Measurements from ENCODE around the gene TBC1D2.
"Not testable (repeated sequence)": the region's sequence is repeated elsewhere in the genome, so short reads cannot be mapped to it uniquely, and the experiment has no call there.

The TBC1D2 gene

DNA sequence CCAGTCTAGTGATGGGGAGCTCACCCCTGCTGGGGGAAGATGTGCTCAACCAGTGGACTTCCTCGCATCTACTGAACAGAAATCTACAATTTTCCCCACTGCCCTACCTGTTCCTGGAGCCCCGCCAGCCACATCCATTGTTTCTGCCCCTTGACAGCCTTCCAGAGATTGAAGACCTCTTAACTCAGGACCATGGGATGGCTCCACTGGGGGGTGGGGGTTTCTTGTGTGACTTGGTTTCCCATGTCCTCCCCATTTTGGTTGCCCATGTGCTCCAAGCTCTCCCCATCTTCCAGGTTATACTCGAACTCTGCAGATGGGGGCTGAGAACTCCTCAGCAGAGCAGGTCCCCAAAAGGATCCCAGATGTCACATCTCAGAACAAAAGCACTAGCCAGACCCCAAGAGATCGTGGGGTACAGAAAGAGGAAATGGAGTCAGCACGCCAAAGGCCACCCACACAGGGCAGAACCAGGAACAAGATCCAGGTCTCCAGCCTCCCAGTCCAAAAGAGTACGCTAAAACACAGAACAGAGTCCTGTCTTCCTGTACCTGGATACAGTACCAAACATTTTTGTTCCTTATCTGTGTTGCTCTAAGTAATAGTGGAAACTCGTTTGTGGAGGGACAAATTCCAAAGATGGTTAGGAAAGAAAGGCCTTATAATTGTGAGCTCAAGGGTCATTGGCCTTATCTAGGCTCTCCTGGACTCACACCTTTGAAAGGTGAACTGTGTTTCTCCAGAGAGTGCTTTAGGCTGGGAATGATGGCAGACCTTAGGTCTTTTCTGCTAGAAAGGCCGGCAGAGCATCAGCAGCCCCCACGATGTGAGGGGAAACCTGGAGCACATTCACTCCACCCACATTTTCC, 78.8 kb downstream of the TBC1D2 start:
- H3K9me3 ChIP-seq (ENCODE audit: control insufficient read depth in 1 of 2, low read length in 2 of 2) = no peaks in the 10 kb centered on the region
- H3K9ac ChIP-seq (ENCODE audit: low read depth in 1 of 2, low read length in 2 of 2) = peak overlapping the region; percentile 58 to 59
- H3K27me3 ChIP-seq (ENCODE audit: control insufficient read depth in 1 of 2, insufficient read depth in 2 of 2, low read length in 2 of 2) = no peaks in the 10 kb centered on the region
- H3K27ac ChIP-seq (ENCODE audit: low read depth, low read length) = peak overlapping the region; percentile 73
- H3K4me3 ChIP-seq (ENCODE audit: low read depth in 1 of 2, low read length in 2 of 2) = peak overlapping the region in 1 of 2 donors; percentile 57
- no peaks in the 10 kb centered on the region for H3K36me3 ChIP-seq (ENCODE audit: control insufficient read depth in 1 of 2, insufficient read depth in 2 of 2, low read length in 2 of 2)
- peaks cover 68 to 80% of the 10 kb centered on the region in 2 donors for H3K4me1 ChIP-seq (ENCODE audit: control insufficient read depth in 1 of 2, insufficient read depth in 2 of 2, low read length in 2 of 2)

DNA sequence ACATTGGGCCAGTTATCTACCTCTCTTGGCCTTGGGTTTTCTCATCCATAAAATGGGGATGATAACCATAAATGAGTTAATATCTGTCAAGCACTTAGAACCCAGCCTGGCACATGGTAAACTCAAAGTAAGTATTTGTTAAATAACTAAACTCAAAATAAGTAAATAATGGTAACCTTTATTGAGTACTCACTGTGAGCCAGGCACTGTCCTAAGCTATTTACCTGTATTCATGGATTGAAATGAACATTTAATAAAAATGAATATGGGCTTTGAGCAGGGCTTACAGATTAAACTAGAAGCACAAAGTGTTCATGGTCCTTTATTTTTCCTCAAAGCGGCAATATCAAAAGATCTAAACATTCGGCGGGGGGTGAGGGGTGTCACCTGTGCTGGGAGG, 79.7 kb downstream of the TBC1D2 start:
- Histone ChIP-seq H3K4me1 (ENCODE audit: control insufficient read depth in 1 of 2, insufficient read depth in 2 of 2, low read length in 2 of 2) (peaks cover 70 to 80% of the 10 kb centered on the region in 2 donors), H3K27me3 (ENCODE audit: control insufficient read depth in 1 of 2, insufficient read depth in 2 of 2, low read length in 2 of 2) (no peaks in the 10 kb centered on the region), H3K36me3 (ENCODE audit: control insufficient read depth in 1 of 2, insufficient read depth in 2 of 2, low read length in 2 of 2) (no peaks in the 10 kb centered on the region), H3K9ac (ENCODE audit: low read depth in 1 of 2, low read length in 2 of 2) (peak overlapping the region in 1 of 2 donors; percentile 23), H3K27ac (ENCODE audit: low read depth, low read length) (no peak overlapping the region), H3K4me3 (ENCODE audit: low read depth in 1 of 2, low read length in 2 of 2) (peak overlapping the region in 1 of 2 donors; percentile 47), H3K9me3 (ENCODE audit: control insufficient read depth in 1 of 2, low read length in 2 of 2) (no peaks in the 10 kb centered on the region)

DNA sequence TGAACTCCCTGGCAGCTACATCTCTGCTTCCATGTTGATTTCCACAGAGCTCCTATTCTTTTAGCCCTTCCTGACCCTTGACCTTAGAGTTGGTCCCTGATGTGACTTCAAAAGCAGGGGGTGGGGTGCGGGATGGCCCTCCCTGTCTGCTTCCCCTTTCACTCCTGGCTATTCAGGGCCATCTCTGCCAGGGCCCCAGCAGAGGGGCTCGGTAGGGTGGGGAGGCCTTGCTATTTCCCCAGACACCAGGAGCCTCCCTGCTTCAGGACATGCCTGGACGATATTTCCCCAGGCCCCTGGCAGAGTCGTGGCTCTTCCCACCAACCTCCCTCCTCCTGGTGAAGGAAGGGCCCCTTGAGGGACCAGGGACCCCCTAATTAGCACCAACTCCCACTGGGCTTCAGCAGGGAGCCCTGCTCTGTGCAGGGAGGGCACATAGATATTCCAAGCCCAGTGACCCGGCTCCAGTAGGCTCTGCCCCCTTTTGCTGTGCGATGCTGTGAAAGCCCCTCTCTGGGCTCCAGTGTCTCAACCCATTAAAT, 80.3 kb downstream of the TBC1D2 start:
- Histone ChIP-seq H3K9me3 (ENCODE audit: control insufficient read depth in 1 of 2, low read length in 2 of 2) (no peaks in the 10 kb centered on the region), H3K27me3 (ENCODE audit: control insufficient read depth in 1 of 2, insufficient read depth in 2 of 2, low read length in 2 of 2) (no peaks in the 10 kb centered on the region), H3K4me1 (ENCODE audit: control insufficient read depth in 1 of 2, insufficient read depth in 2 of 2, low read length in 2 of 2) (peaks cover 65 to 78% of the 10 kb centered on the region in 2 donors), H3K27ac (ENCODE audit: low read depth, low read length) (no peak overlapping the region), H3K4me3 (ENCODE audit: low read depth in 1 of 2, low read length in 2 of 2) (no peak overlapping the region), H3K36me3 (ENCODE audit: control insufficient read depth in 1 of 2, insufficient read depth in 2 of 2, low read length in 2 of 2) (no peaks in the 10 kb centered on the region), H3K9ac (ENCODE audit: low read depth in 1 of 2, low read length in 2 of 2) (no peak overlapping the region)

DNA sequence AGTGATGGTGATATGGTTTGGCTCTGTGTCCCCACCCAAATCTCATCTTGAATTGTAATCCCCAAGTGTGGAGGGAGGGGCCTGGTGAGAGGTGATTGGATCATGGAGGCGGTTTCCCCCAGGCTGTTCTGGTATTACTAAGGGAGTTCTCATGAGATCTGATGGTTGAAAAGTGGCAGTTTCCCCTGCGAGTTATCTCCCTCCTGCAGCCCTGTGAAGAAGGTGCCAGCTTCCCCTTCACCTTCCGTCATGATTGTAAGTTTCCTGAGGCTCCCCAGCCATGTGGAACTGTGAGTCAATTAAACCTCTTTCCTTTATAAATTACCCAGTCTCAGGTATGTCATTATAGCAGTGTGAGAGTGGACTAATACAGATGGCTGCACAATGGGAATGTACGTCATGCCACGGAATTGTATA, 80.9 kb downstream of the TBC1D2 start:
- not testable (repeated sequence) for H3K27me3 ChIP-seq (ENCODE audit: control insufficient read depth in 1 of 2, insufficient read depth in 2 of 2, low read length in 2 of 2); H3K9me3 ChIP-seq (ENCODE audit: control insufficient read depth in 1 of 2, low read length in 2 of 2); H3K9ac ChIP-seq (ENCODE audit: low read depth in 1 of 2, low read length in 2 of 2); H3K36me3 ChIP-seq (ENCODE audit: control insufficient read depth in 1 of 2, insufficient read depth in 2 of 2, low read length in 2 of 2); H3K27ac ChIP-seq (ENCODE audit: low read depth, low read length); H3K4me3 ChIP-seq (ENCODE audit: low read depth in 1 of 2, low read length in 2 of 2)
- H3K4me1 ChIP-seq (ENCODE audit: control insufficient read depth in 1 of 2, insufficient read depth in 2 of 2, low read length in 2 of 2) = peaks cover 67 to 81% of the 10 kb centered on the region in 2 donors

DNA sequence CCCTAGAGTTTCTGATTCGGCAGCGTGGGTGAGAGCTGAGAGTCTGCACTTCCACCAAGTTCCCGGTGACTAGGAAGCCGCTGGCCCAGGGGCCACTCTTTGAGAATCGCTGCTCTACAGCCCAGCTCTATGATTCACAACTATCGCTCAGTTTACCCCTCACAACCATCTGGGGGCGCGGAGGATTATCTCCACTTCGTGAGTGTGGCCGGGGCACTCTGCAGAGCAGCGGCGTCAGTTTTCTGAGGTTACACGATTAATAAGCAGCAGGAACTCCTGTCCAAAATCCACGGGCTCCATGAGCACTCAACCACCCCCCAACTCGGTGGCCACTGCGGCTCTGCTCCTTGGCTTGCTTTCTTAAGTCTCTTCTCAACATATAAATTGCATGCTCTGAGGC, 82.3 kb downstream of the TBC1D2 start:
- no peak overlapping the region for H3K9ac ChIP-seq (ENCODE audit: low read depth in 1 of 2, low read length in 2 of 2)
- H3K36me3 ChIP-seq (ENCODE audit: control insufficient read depth in 1 of 2, insufficient read depth in 2 of 2, low read length in 2 of 2) = no peaks in the 10 kb centered on the region
- no peak overlapping the region for H3K27ac ChIP-seq (ENCODE audit: low read depth, low read length)
- H3K9me3 ChIP-seq (ENCODE audit: control insufficient read depth in 1 of 2, low read length in 2 of 2) = no peaks in the 10 kb centered on the region
- H3K4me3 ChIP-seq (ENCODE audit: low read depth in 1 of 2, low read length in 2 of 2) = no peak overlapping the region
- no peaks in the 10 kb centered on the region for H3K27me3 ChIP-seq (ENCODE audit: control insufficient read depth in 1 of 2, insufficient read depth in 2 of 2, low read length in 2 of 2)
- H3K4me1 ChIP-seq (ENCODE audit: control insufficient read depth in 1 of 2, insufficient read depth in 2 of 2, low read length in 2 of 2) = peaks cover 74 to 81% of the 10 kb centered on the region in 2 donors

DNA sequence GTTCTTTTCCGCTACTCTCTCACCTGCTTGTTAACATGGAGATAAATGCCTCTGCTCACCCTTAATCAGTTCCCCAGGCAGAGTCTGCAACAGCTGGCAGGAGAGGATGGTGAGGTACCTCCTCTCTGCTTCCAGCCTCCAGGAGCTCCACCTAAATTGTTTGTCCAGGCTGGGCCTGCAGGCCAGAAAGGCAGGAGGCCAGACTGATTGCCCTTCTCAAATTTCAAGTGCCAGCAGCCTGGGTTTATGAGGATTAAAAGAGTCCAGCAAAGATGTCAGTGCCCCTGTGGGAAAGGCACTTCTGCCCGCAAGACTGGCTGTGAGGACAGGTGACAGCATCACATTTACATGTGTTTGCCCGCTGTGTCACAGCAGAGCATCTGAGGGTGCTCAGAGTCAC, 82.8 kb downstream of the TBC1D2 start:
- Histone ChIP-seq H3K27me3 (ENCODE audit: control insufficient read depth in 1 of 2, insufficient read depth in 2 of 2, low read length in 2 of 2) (no peaks in the 10 kb centered on the region), H3K4me1 (ENCODE audit: control insufficient read depth in 1 of 2, insufficient read depth in 2 of 2, low read length in 2 of 2) (peaks cover 77 to 84% of the 10 kb centered on the region in 2 donors), H3K36me3 (ENCODE audit: control insufficient read depth in 1 of 2, insufficient read depth in 2 of 2, low read length in 2 of 2) (no peaks in the 10 kb centered on the region), H3K27ac (ENCODE audit: low read depth, low read length) (no peak overlapping the region), H3K9ac (ENCODE audit: low read depth in 1 of 2, low read length in 2 of 2) (no peak overlapping the region), H3K9me3 (ENCODE audit: control insufficient read depth in 1 of 2, low read length in 2 of 2) (no peaks in the 10 kb centered on the region), H3K4me3 (ENCODE audit: low read depth in 1 of 2, low read length in 2 of 2) (no peak overlapping the region)

DNA sequence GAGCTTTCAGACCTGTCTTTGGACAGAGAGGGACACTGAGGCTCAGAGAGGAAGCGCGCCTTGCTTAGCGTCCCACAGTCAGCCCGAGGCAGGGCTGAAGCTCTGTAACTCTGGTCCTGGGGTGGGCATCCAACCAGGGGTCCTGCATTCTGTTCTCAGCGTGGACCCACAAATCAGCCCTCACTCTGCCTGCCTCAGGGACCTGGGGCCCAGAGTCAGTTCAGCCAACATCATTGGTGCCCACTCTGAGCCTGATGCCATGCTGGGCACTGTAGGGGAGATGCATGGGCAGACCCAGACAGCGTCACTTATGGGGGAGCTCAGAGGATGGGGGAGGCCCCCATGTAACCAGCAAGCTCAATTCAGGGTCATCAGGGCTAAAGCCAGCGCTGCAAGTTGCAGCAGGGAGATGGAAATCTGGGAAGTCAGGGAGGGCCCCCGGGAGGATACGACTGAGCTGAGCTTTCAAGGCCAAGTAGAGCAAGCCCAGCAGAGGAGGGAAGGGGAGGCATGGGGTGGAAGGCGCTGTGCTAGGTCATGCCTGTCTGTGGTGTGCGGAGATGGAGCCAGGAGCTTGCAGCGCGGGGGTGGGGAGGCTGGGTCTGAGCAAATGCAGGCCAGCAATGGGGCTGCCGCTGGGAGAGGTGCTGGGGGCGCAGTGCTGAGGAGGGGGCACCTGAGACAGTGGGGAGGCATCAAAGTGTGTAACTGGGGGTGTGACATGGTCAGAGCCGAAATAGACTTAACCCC, 84.1 kb downstream of the TBC1D2 start:
- H3K4me1 ChIP-seq (ENCODE audit: control insufficient read depth in 1 of 2, insufficient read depth in 2 of 2, low read length in 2 of 2) = peaks cover 67 to 83% of the 10 kb centered on the region in 2 donors
- H3K36me3 ChIP-seq (ENCODE audit: control insufficient read depth in 1 of 2, insufficient read depth in 2 of 2, low read length in 2 of 2) = no peaks in the 10 kb centered on the region
- no peak overlapping the region for H3K4me3 ChIP-seq (ENCODE audit: low read depth in 1 of 2, low read length in 2 of 2)
- H3K27ac ChIP-seq (ENCODE audit: low read depth, low read length) = no peak overlapping the region
- H3K27me3 ChIP-seq (ENCODE audit: control insufficient read depth in 1 of 2, insufficient read depth in 2 of 2, low read length in 2 of 2) = no peaks in the 10 kb centered on the region
- peak overlapping the region; percentile 19 to 44 for H3K9ac ChIP-seq (ENCODE audit: low read depth in 1 of 2, low read length in 2 of 2)
- H3K9me3 ChIP-seq (ENCODE audit: control insufficient read depth in 1 of 2, low read length in 2 of 2) = no peaks in the 10 kb centered on the region

DNA sequence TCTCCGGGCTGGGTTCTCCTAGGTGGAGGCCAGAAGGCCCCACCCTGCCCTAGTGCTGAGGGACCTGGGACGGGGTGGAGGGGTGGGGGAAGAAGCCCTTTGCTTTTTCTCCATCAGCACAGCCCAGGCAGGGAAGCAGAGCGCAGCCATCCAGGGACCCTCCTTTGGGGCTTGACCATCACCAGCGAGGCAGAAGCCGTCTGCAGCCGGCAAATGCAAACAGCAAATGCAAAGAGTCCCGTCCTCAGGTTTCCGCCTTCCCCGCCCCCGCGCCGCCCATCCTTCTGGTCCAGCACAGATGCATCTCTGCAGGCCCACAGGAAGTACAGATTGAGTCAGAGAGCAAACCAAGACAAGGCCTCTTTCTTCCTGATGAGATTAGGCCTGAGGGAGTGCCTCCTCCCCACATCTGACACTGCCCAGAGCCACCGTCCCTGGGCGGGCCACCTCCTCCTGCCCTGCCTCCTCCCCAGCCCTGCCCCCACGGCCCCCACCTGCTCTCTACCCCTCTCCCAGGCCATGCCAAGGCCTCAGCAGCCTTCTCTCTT, 86.4 kb downstream of the TBC1D2 start:
- H3K27me3 ChIP-seq (ENCODE audit: control insufficient read depth in 1 of 2, insufficient read depth in 2 of 2, low read length in 2 of 2) = no peaks in the 10 kb centered on the region
- H3K4me1 ChIP-seq (ENCODE audit: control insufficient read depth in 1 of 2, insufficient read depth in 2 of 2, low read length in 2 of 2) = peaks cover 57 to 79% of the 10 kb centered on the region in 2 donors
- no peak overlapping the region for H3K4me3 ChIP-seq (ENCODE audit: low read depth in 1 of 2, low read length in 2 of 2)
- H3K9me3 ChIP-seq (ENCODE audit: control insufficient read depth in 1 of 2, low read length in 2 of 2) = no peaks in the 10 kb centered on the region
- H3K27ac ChIP-seq (ENCODE audit: low read depth, low read length) = no peak overlapping the region
- no peaks in the 10 kb centered on the region for H3K36me3 ChIP-seq (ENCODE audit: control insufficient read depth in 1 of 2, insufficient read depth in 2 of 2, low read length in 2 of 2)
- H3K9ac ChIP-seq (ENCODE audit: low read depth in 1 of 2, low read length in 2 of 2) = peak overlapping the region in 1 of 2 donors; percentile 35

DNA sequence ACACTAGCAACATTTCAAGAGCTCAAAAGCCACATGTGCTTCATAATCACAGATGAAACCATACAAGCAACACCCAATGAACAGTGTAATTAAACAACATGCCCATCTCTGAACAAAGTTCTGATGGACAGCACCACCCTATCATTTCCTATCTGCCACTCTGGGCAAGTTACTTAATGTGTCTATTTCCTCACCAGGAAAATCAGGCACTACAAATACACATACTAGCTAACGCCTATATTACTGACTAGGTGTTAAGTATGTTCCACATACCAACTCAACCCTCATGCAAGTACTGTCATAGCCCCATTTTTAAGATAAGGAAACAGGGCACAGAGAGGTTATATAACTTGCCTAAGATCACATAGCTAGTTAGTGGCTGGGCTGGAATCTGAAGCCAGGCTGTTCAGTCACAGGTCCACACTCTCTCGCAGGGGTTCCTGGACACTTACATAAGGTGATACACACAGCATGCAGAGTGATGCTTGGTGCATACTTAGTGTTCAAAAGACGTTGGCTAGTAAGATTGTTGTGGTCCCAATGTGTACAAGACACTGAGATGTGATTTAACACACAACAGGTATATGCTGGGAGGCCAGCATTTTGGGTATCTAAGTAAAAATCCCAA, 87.2 kb downstream of the TBC1D2 start:
- H3K36me3 ChIP-seq (ENCODE audit: control insufficient read depth in 1 of 2, insufficient read depth in 2 of 2, low read length in 2 of 2) = no peaks in the 10 kb centered on the region
- no peaks in the 10 kb centered on the region for H3K27me3 ChIP-seq (ENCODE audit: control insufficient read depth in 1 of 2, insufficient read depth in 2 of 2, low read length in 2 of 2)
- peaks cover 60 to 77% of the 10 kb centered on the region in 2 donors for H3K4me1 ChIP-seq (ENCODE audit: control insufficient read depth in 1 of 2, insufficient read depth in 2 of 2, low read length in 2 of 2)
- H3K27ac ChIP-seq (ENCODE audit: low read depth, low read length) = no peak overlapping the region
- peak overlapping the region in 1 of 2 donors; percentile 35 for H3K9ac ChIP-seq (ENCODE audit: low read depth in 1 of 2, low read length in 2 of 2)
- no peaks in the 10 kb centered on the region for H3K9me3 ChIP-seq (ENCODE audit: control insufficient read depth in 1 of 2, low read length in 2 of 2)
- no peak overlapping the region for H3K4me3 ChIP-seq (ENCODE audit: low read depth in 1 of 2, low read length in 2 of 2)

Data from duodenal mucosa (tissue), 2 donors.